ENCODE results near the gene ADCY3. TPM values are rescaled to one million over a fixed set of nuclear protein-coding genes. Genes with fewer than 3 reads are reported as not detected.

ADCY3 gene
- total RNA-seq, 2 experiments from 2014 or later: 59.5 to 92.8 TPM

DNA sequence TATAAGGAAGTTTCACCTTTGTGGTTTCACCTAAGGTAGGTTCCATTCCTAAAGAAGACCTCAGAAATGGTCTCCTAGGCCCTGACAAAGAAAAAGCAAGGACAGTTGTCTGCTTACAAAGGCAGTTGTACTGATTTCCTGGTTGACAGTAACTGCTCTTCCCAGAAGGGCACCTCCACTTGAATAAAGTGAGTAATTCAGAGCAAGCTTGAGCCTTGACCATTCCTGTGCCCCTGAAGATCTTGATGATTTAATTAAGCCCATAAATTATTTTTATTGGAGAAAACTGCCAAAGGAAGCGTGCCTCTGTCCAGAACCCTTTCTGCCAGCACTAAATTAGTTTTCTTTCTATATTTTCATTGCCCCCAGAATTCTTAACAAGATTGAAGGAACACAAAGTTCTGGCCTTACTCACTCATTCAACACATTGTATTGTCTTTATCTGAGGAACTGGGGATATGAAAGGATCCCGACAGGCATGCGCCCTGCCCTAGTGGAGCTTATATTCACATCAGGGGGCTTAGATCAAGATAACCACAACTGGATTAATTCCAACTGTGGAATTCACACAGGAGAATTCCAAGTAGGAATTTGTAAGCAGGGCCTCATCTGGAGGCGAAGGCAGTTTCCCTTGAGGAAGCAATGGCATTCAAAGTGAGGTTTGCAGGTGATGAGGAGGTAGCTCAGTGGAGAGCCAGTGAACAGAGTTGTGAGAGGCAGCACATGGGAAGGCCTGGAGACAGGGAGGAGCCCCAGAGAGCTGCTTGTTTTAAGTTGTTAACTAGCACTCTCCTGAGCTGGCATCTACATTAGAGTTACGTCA, 148.1 kb downstream of the ADCY3 start:
- Mint-ChIP-seq H3K9me3 (ENCODE audit: low read depth) (no peaks in the 10 kb centered on the region), H3K4me3 (no peak overlapping the region), H3K27me3 (no peaks in the 10 kb centered on the region), H3K36me3 (ENCODE audit: low read depth) (peaks cover 4% of the 10 kb centered on the region), H3K27ac (no peak overlapping the region), H3K4me1 (no peaks in the 10 kb centered on the region)
- no peak for DNase-seq
- intact Hi-C loops (cut with DNase I, micrococcal nuclease): no loop called here
- ChIA-PET POLR2A (no interaction called here), CTCF (interaction anchor here (0.5 to 0.7 kb wide), 3 partner anchors 10 to 1542 kb away, joined by 3 read pairs; no protein-coding TSS in a partner anchor)
- no peak for ATAC-seq

DNA sequence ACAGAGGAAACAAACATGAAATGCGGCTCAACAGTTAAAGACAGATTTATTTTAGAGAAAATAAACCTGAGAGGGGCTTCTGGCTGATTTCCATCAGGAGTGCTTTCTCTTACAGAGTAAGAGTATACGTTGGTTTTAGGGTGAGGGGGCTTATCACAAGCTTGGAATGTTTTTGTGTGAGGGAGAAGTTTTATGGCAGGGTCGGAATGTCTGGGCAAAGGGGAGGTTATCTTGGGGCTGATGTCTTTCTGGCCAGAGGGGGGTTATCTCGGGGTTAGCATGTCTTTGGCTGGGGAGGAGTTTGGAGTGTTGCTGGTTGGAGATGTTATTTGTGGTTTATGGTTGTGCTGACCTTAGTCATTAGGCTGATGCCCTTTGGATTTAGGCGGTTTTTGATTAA, 149.0 kb downstream of the ADCY3 start:
- H3K27ac Mint-ChIP-seq: no peak overlapping the region
- H3K4me3 Mint-ChIP-seq: no peak overlapping the region
- ATAC-seq: no peak
- peaks cover 7% of the 10 kb centered on the region for H3K4me1 Mint-ChIP-seq
- peaks cover 4% of the 10 kb centered on the region for H3K36me3 Mint-ChIP-seq (ENCODE audit: low read depth)
- H3K27me3 Mint-ChIP-seq: no peaks in the 10 kb centered on the region
- H3K9me3 Mint-ChIP-seq (ENCODE audit: low read depth): no peaks in the 10 kb centered on the region
- intact Hi-C loops (cut with DNase I, micrococcal nuclease): no loop called here
- ChIA-PET POLR2A (no interaction called here), CTCF (interaction anchor here (0.8 kb wide), 1 partner anchor 24 kb away, joined by 3 read pairs; no protein-coding TSS in a partner anchor)
- no peak for DNase-seq

Other genes with a start within 250 kb of the ADCY3 start
- gene PTRHD1, start 126.8 kb downstream of the ADCY3 start, total RNA-seq: 10 to 100 TPM; 22.3 to 26.5 TPM
- 10 to 100 TPM; 42.4 to 42.7 TPM for gene CENPO, start 126.8 kb downstream of the ADCY3 start, total RNA-seq
- gene DNAJC27, start 51.7 kb upstream of the ADCY3 start, total RNA-seq: 1 to 10 TPM; 5.9 to 6.6 TPM
- gene EFR3B, start 121.8 kb upstream of the ADCY3 start, total RNA-seq: 1 to 10 TPM; 1.0 to 1.1 TPM
- 1 to 10 TPM; 5.7 to 8.3 TPM for gene POMC, start 248.3 kb upstream of the ADCY3 start, total RNA-seq